ENCODE data around the gene XPO5. TPM values are rescaled to one million over a fixed set of nuclear protein-coding genes. Genes with fewer than 3 reads are reported as not detected.
"Not testable (repeated sequence)": the region's sequence is repeated elsewhere in the genome, so short reads cannot be mapped to it uniquely, and the experiment has no call there.

The XPO5 gene
- total RNA-seq, 1 experiment from 2014 or later = 55.3 TPM

GRCh38 chr6:43588194-43588593 is 12.4 kb upstream of the XPO5 start:
- no peak for DNase-seq (ENCODE audit: extremely low read depth, low read depth)

- no peak for DNase-seq (ENCODE audit: extremely low read depth, low read depth)
Measured at GRCh38 chr6:43584892-43585570, 9.2 kb upstream of the XPO5 start.

DNA sequence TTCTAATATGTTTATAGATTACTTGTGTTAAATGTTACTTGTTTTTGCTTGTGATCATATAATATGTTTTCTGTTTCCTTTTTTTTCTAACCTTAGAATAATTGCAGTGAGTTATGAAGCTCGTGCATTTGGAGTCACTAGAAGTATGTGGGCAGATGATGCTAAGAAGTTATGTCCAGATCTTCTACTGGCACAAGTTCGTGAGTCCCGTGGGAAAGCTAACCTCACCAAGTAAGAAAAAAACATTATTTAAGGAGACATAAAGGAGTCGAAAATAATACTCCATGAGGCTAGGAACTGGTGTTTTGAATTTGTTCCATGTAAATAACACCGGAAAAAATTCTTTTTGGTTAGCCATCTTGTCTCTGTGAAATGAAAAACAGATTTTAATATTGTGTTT is 7.1 kb upstream of the XPO5 start:
- DNase-seq (ENCODE audit: extremely low read depth, low read depth) = no peak

DNA sequence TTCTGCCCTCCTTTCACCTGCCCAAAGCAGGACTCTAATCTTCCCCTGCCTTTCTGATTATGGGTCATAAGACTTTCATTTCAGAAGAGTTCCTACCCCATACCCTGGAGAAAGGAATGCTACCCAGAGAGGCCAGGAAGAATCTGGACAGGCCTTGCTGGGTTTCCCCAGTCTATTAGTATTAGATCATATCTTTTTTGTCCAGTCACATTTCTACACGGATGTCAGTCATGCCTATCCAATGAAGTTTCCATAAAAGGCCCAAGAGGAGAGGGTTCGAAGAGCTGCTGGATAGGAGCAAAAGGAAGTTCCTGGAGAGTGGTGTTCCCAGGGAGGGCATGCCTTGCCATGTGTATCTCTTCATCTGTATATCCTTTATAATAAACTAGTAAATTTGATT is 3.3 kb upstream of the XPO5 start:
- no peak for DNase-seq (ENCODE audit: extremely low read depth, low read depth)

GRCh38 chr6:43578748-43579147 is 2.9 kb upstream of the XPO5 start:
- DNase-seq (ENCODE audit: extremely low read depth, low read depth) = no peak

- DNase-seq (ENCODE audit: extremely low read depth, low read depth) = peak; percentile 2
Measured at GRCh38 chr6:43575105-43575771, 600 bp downstream of the XPO5 start.

GRCh38 chr6:43572015-43572414 is 3.8 kb downstream of the XPO5 start:
- no peak for DNase-seq (ENCODE audit: extremely low read depth, low read depth)

- peak; percentile 15 for DNase-seq (ENCODE audit: extremely low read depth, low read depth)
Measured at GRCh38 chr6:43570876-43571441, 4.9 kb downstream of the XPO5 start.

GRCh38 chr6:43559328-43559727 is 16.5 kb downstream of the XPO5 start:
- no peak for DNase-seq (ENCODE audit: extremely low read depth, low read depth)

DNA sequence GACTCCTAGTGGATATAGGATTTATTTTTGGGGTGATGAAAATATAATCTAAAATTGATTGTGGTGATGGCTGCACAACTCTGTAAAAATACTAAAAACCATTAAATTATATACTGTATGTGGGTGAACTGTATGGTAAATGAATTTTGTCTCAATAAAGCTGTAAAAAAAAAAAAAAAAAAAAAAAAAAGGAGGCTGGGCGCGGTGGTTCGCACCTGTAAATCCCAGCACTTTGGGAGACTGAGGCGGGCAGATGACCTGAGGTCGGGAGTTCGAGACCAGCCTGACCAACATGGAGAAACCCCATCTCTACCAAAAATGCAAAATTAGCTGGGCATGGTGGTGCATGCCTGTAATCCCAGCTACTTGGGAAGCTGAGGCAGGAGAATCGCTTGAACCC is 18.2 kb downstream of the XPO5 start:
- not testable (repeated sequence) for DNase-seq (ENCODE audit: extremely low read depth, low read depth)

- DNase-seq (ENCODE audit: extremely low read depth, low read depth) = no peak
Measured at GRCh38 chr6:43547222-43547621, 28.6 kb downstream of the XPO5 start.

DNA sequence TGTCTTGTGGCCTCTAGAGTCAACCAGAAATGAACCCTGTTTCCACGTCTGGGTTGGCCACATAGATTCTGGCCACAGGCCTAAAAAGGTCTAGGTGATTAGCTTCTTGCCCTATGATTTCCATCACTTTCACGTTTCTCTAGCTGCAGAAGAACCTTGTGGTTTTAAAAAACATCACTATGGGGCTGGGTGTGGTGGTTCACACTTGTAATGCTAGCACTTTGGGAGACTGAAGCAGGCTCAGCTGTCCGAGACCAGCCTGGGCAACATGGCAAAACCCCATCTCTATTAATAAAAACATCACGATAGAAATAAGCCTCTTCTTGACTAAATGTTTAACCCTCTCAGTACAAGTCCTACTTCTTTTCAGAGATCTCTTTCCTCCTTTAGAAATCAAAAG is 31.4 kb downstream of the XPO5 start:
- no peak for DNase-seq (ENCODE audit: extremely low read depth, low read depth)

DNA sequence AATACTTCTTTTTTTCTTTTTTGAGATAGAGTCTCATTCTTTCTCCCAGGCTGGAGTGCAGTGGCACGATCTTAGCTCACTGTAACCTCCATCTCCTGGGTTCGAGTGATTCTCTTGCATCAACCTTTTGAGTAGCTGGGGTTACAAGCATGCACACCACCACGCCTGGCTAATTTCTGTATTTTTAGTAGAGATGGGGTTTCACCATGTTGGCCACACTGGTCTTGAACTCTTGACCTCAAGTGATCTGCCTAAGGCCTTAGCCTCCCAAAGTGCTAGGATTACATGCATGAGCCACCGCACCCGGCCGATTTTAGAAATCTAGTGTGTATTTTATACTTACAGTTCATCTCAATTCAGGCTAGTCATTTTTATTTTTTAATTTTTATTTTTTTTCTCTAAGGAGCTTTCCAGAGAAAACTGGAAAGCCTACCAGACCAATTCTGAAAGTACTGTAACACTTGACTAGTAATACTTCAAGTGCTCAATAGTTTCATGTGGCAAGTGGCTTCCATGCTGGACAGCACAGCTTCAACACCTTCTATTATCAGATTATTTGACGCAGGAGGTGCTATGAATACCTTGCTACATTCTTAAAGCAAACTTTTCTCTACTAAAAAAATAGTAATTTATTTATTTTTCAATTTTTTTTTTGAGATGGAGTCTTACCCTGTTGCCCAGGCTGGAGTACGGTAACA is 33.9 kb downstream of the XPO5 start:
- DNase-seq (ENCODE audit: extremely low read depth, low read depth) = no peak

DNA sequence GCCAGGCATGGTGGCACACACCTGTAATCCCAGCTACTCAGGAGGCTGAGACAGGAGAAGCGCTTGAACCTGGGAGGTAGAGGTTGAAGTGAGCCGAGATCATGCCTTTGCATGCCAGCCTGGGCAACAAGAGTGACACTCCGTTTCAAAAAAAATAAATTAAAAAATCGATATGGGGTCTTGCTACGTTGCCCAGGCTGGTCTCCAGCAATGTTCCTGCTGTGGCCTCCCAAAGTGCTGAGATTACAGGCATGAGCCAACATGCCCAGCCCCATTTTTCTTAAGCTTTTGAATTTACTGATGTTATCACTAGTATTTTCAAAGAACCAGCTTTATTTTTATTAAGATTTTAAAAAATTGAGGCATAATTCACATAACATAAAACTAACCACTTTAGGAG is 35.3 kb downstream of the XPO5 start:
- DNase-seq (ENCODE audit: extremely low read depth, low read depth) = no peak

DNA sequence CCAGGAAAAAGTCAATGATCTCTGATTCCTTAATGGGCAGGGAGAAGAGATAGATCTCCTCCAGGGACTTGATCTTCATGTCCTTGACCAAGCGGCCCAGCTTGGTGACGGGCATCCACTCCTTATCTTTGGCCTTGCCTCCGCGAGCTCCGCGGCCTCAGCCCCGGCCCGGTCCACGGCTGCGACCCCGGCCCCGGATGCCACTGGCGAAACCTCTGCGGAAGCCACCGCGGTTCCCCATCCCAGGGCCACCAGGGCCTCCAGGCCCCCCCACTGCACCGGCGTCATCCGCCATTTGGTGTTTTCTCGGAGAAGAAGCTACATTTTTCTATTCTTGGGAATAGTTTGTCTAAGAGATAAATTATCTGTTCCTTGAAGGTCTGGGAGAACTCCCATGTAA is 36.4 kb downstream of the XPO5 start:
- DNase-seq (ENCODE audit: extremely low read depth, low read depth) = not testable (repeated sequence)

DNA sequence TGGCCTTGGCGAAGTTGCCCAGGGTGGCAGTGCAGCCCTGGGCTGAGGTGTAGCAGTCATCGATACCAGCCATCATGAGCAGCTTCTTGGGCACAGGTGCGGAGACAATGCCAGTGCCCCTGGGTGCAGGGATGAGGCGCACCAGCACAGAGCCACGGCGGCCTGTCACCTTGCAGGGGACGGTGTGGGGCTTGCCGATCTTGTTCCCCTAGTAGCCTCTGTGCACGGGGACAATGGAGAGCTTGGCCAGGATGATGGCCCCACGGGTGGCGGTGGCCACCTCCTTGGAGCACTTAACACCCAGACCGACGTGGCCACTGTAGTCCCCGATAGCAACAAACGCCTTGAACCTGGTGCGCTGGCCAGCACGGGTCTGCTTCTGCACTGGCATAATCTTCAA is 36.9 kb downstream of the XPO5 start:
- not testable (repeated sequence) for DNase-seq (ENCODE audit: extremely low read depth, low read depth)

DNA sequence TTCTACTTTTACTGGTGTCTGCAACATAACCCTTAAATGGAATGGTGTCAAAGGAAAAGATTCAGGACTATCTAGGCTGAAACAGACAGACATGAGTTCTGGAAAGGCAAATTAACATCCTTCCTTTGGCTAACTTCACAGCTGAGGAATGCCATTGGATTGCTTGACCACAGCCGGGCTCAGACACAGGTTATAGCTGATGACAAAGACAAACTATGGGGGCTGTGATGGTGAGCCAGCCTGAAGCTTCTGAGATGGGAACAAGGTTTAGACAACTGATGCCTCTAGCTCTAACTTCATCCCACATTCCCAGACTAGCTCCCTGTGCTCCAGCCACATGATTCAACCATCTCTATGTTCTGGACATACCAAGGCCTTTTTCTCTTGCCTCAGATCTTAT is 43.6 kb downstream of the XPO5 start:
- DNase-seq (ENCODE audit: extremely low read depth, low read depth) = no peak

DNA sequence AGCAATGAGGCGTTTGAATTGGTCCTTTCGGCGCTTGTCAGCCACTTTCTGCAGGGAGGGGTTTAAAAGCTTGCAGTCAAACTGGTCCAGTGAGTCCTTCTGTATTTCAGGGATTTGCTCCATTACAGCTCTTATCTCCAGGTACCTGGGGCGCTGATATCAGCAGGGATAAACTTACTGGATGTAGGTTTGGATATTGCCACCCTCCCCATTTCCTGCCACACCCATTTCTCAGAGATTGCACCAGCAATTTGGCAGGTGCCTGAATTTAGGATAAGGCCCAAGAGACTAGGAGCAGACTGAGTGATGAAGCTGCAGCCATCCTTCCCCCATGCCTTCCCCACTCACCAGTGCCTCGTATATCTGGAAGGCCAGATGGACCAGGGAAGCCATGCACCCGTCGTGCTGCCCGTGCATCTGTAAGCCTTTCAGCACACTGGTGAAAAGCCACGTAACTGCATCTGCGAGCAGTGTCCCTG is 51.3 kb downstream of the XPO5 start:
- no peak for DNase-seq (ENCODE audit: extremely low read depth, low read depth)

GRCh38 chr6:43523284-43523683 is 52.6 kb downstream of the XPO5 start:
- no peak for DNase-seq (ENCODE audit: extremely low read depth, low read depth)

DNA sequence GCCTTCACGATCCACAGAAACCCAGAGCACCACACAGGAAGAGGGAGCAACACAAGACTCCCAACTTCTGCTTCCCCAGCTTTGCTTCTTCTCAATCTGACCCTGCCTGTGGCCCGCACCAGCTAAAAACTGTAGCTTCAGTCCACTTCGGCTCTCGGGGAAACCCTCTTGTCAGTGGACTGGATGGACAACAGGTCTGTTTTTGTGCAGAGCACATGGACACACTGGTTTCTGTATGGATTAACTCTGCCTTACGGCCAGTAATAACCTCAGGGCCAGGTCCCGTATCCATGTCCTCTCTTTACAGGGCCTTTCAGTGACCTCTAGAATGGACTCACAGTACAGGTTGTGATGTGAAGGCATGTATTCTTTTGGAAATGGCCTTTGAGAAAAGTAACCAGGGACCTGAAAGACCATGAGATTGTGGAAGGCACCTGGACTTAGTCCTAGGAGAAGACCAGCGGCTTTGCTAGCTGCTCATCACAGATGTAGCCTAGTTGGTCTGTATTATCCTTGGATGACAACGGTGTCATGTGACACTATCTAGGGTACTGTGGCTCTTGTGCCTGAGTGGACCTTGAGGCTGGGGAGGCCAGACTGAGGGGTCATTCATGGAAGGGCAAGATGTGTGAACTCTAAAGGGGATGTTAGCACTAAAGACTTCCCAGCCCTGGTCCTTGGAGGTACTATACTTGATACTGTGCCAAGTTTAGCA is 53.1 kb downstream of the XPO5 start:
- no peak for DNase-seq (ENCODE audit: extremely low read depth, low read depth)

DNA sequence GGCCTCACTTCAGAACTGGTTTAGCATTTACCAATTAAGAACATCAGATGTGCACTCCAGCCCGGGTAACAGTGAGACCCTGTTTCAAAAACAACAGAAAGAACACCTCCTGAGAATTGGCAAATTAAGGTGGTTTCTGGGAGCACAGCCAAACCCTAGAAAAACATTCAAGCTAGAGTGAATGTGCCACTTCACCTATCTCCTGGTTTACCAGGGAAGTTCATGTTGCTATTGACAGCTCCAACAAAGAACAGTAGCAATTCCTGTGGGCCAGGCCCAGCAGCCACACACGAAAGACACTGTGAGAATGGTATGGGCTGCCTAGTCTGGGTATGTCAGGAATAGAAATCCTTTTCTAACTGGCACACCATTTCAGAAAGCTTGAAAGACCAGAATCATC is 54.0 kb downstream of the XPO5 start:
- DNase-seq (ENCODE audit: extremely low read depth, low read depth) = no peak
